Measurements from ENCODE around the gene CCNH.
A peak's percentile ranks its signal among the peaks of the same experiment; 100 is the strongest.

The CCNH gene

GRCh38 chr5:87372705-87373104 is 40.0 kb downstream of the CCNH start:
- DNase-seq (ENCODE audit: low read depth) = no peak
- H3K4me3 ChIP-seq (ENCODE audit: low read depth, low read length) = no peak overlapping the region

GRCh38 chr5:87369431-87369830 is 43.3 kb downstream of the CCNH start:
- no peak overlapping the region for H3K4me3 ChIP-seq (ENCODE audit: low read depth, low read length)
- DNase-seq (ENCODE audit: low read depth) = no peak

- no peak for DNase-seq (ENCODE audit: low read depth)
- H3K4me3 ChIP-seq (ENCODE audit: low read depth, low read length) = no peak overlapping the region
Measured at GRCh38 chr5:87368601-87369000, 44.1 kb downstream of the CCNH start.

- no peak for DNase-seq (ENCODE audit: low read depth)
- no peak overlapping the region for H3K4me3 ChIP-seq (ENCODE audit: low read depth, low read length)
Measured at GRCh38 chr5:87367243-87367642, 45.5 kb downstream of the CCNH start.

GRCh38 chr5:87361536-87362213 is 51.1 kb downstream of the CCNH start:
- DNase-seq (ENCODE audit: low read depth) = no peak
- no peak overlapping the region for H3K4me3 ChIP-seq (ENCODE audit: low read depth, low read length)

- no peak overlapping the region for H3K4me3 ChIP-seq (ENCODE audit: low read depth, low read length)
- DNase-seq (ENCODE audit: low read depth) = peak; percentile 55
Measured at GRCh38 chr5:87361031-87361445, 51.7 kb downstream of the CCNH start.

GRCh38 chr5:87360132-87360531 is 52.6 kb downstream of the CCNH start:
- DNase-seq (ENCODE audit: low read depth) = no peak
- no peak overlapping the region for H3K4me3 ChIP-seq (ENCODE audit: low read depth, low read length)

- no peak overlapping the region for H3K4me3 ChIP-seq (ENCODE audit: low read depth, low read length)
- no peak for DNase-seq (ENCODE audit: low read depth)
Measured at GRCh38 chr5:87359106-87359505, 53.6 kb downstream of the CCNH start.

- no peak for DNase-seq (ENCODE audit: low read depth)
- H3K4me3 ChIP-seq (ENCODE audit: low read depth, low read length) = no peak overlapping the region
Measured at GRCh38 chr5:87354496-87354895, 58.2 kb downstream of the CCNH start.

- no peak for DNase-seq (ENCODE audit: low read depth)
- no peak overlapping the region for H3K4me3 ChIP-seq (ENCODE audit: low read depth, low read length)
Measured at GRCh38 chr5:87347841-87348240, 64.9 kb downstream of the CCNH start.

- H3K4me3 ChIP-seq (ENCODE audit: low read depth, low read length) = no peak overlapping the region
Measured at GRCh38 chr5:87347272-87347671, 65.5 kb downstream of the CCNH start.

More at GRCh38 chr5:87347272-87347671, 65.5 kb downstream of the CCNH start:
- DNase-seq (ENCODE audit: low read depth) = no peak

Data from skeletal muscle cell (primary cell).